OCI-LY7 (cell line): ENCODE measurements around the gene UQCRC2. TPM values are rescaled to one million over a fixed set of nuclear protein-coding genes. Genes with fewer than 3 reads are reported as not detected.

Experiments
- BruUV-seq: library from RNA; stranded (reverse); fragments of 400-500 nt; replicated peaks from 2 replicates; lab custom pipeline; 2021; lab: Mats Ljungman, UMichigan
- CTCF ChIA-PET: fragments of 300-600 bp; sonication (Branson Sonifier 250); formaldehyde crosslinking; loops from one replicate; lab custom pipeline; 2022; ENCODE audit warnings: antibody characterized with exemption; ENCODE audit not compliant: unreplicated experiment; lab: Charles Lee
- POLR2A ChIA-PET: fragments of 300-600 bp; sonication (Branson Sonifier 250); formaldehyde crosslinking; loops from one replicate; lab custom pipeline; 2022; ENCODE audit warnings: antibody characterized with exemption; lab: Charles Lee
- DNase-seq: peaks from one replicate; pipeline ENCODE4 v3.0.0-alpha.2; 2015; ENCODE audit warnings: low spot score
- H2AFZ ChIP-seq: fragments of 200-600 bp; sonication (generic), shearing (Covaris generic); 2 replicates; pipeline ENCODE4 v1.6.1; 2014; ENCODE audit warnings: mild to moderate bottlenecking, antibody characterized with exemption, low read length, moderate library complexity
- H3K27ac ChIP-seq: fragments of 200-600 bp; sonication (generic); 2 replicates; pipeline ENCODE4 v1.5.1; 2014; ENCODE audit warnings: mixed run types, low read depth, mild to moderate bottlenecking, moderate library complexity, low read length, inconsistent platforms; ENCODE audit not compliant: poor library complexity, severe bottlenecking
- H3K36me3 ChIP-seq: fragments of 200-600 bp; sonication (generic); 2 replicates; pipeline ENCODE4 v1.6.1; 2014; ENCODE audit warnings: mild to moderate bottlenecking, antibody characterized with exemption, low read length, moderate library complexity, mixed read lengths; ENCODE audit not compliant: insufficient read depth
- H3K4me1 ChIP-seq: fragments of 200-600 bp; sonication (generic); 2 replicates; pipeline ENCODE4 v1.5.1; 2014; ENCODE audit warnings: mild to moderate bottlenecking, low read length; ENCODE audit not compliant: insufficient read depth, poor library complexity, severe bottlenecking
- H3K4me2 ChIP-seq: fragments of 200-600 bp; sonication (generic); 2 replicates; pipeline ENCODE4 v1.6.1; 2014; ENCODE audit warnings: mild to moderate bottlenecking, low read length
- H3K4me3 ChIP-seq: fragments of 200-600 bp; sonication (generic); 2 replicates; pipeline ENCODE4 v1.5.1; 2014; ENCODE audit warnings: mild to moderate bottlenecking, low read depth, low read length; ENCODE audit not compliant: poor library complexity, severe bottlenecking
- H3K79me2 ChIP-seq: fragments of 200-600 bp; sonication (generic); 2 replicates; pipeline ENCODE4 v1.6.1; 2016; ENCODE audit warnings: low read depth, mild to moderate bottlenecking, low read length, moderate library complexity, mixed read lengths; ENCODE audit not compliant: insufficient read depth
- H3K9me2 ChIP-seq: fragments of 200-600 bp; sonication (generic); 2 replicates; pipeline ENCODE4 v1.6.1; 2016; ENCODE audit warnings: mild to moderate bottlenecking, low read length, mixed read lengths; ENCODE audit not compliant: insufficient read depth
- H3K9me3 ChIP-seq: fragments of 200-600 bp; sonication (generic); 2 replicates; pipeline ENCODE4 v1.6.1; 2014; ENCODE audit warnings: mild to moderate bottlenecking, mixed run types, low read length, mixed read lengths
- H4K20me1 ChIP-seq: fragments of 200-600 bp; sonication (generic); 2 replicates; pipeline ENCODE4 v1.6.1; 2014; ENCODE audit warnings: mild to moderate bottlenecking, antibody characterized with exemption, low read length, moderate library complexity, mixed read lengths; ENCODE audit not compliant: insufficient read depth
- EZH2phosphoT487 ChIP-seq: fragments of 200-600 bp; sonication (generic); IDR thresholded peaks from 2 replicates; pipeline ENCODE4 v1.6.1; 2018; ENCODE audit warnings: low read depth, borderline replicate concordance, mild to moderate bottlenecking, mixed run types, antibody characterized with exemption, low read length, moderate library complexity, mixed read lengths
- intact Hi-C: fragments of 100-400 bp; cut with micrococcal nuclease; formaldehyde crosslinking; loops from one replicate; pipeline ENCODE4 v1.10.0; 2022; ENCODE audit not compliant: unreplicated experiment
- total RNA-seq, 2 experiments: library from RNA; depleted of rRNA in 1 of 2; stranded (reverse); fragments of >200 nt in 1 of 2; shearing (Covaris generic) in 1 of 2; gene quantifications; 2 replicates each; pipeline ENCODE4 v1.2.3, GENCODE V29; 2014 to 2022
- TF ChIP-seq, protein P1 (sequence below): fragments of 200-600 bp; sonication (generic); conservative IDR thresholded peaks from 2 replicates; pipeline ENCODE4 v1.5.1; 2014; ENCODE audit warnings: mild to moderate bottlenecking, antibody characterized with exemption, low read length, moderate library complexity, mixed read lengths

UQCRC2 gene
- total RNA-seq, 2 experiments from 2014 or later: 121 to 210 TPM

DNA sequence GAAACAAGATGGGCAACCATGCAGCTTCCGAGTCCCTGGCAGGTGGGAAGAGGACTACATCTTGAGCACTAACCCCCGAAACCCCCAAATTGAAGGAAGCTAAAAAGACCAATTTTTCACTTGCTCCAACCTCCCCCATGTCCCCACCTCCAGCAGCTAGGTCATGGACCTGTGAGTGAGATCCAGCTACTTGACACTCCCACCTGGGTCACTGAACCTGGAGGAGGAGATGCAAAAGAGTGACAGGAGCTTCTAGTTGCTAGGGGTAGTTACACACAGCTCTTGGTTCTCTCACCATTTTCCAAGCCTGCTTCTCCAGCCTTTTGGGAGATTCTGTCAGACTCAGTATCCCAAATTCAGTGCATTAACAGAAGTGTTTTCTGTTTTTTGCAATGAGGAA lies 36.6 kb downstream of the UQCRC2 start:
- no peaks in the 10 kb centered on the region for H3K79me2 ChIP-seq
- no peak overlapping the region for H3K4me2 ChIP-seq
- no peak overlapping the region for H2AFZ ChIP-seq
- no TSS peak for BruUV-seq
- DNase-seq: no peak
- no peak overlapping the region for H3K4me3 ChIP-seq
- H4K20me1 ChIP-seq: no peaks in the 10 kb centered on the region
- no peaks in the 10 kb centered on the region for H3K4me1 ChIP-seq
- no peak overlapping the region for H3K27ac ChIP-seq
- POLR2A ChIA-PET: interaction anchor here (0.5 to 1.5 kb wide), 6 partner anchors 8 to 252 kb away, joined by 3 to 4 read pairs (median 4); no protein-coding TSS in a partner anchor
- no peak for TF ChIP-seq EZH2phosphoT487
- TF ChIP-seq, protein P1, sequence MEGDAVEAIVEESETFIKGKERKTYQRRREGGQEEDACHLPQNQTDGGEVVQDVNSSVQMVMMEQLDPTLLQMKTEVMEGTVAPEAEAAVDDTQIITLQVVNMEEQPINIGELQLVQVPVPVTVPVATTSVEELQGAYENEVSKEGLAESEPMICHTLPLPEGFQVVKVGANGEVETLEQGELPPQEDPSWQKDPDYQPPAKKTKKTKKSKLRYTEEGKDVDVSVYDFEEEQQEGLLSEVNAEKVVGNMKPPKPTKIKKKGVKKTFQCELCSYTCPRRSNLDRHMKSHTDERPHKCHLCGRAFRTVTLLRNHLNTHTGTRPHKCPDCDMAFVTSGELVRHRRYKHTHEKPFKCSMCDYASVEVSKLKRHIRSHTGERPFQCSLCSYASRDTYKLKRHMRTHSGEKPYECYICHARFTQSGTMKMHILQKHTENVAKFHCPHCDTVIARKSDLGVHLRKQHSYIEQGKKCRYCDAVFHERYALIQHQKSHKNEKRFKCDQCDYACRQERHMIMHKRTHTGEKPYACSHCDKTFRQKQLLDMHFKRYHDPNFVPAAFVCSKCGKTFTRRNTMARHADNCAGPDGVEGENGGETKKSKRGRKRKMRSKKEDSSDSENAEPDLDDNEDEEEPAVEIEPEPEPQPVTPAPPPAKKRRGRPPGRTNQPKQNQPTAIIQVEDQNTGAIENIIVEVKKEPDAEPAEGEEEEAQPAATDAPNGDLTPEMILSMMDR: no peak
- CTCF ChIA-PET: interaction anchor here (1.2 kb wide), 1 partner anchor 88 kb away, joined by 4 read pairs; no protein-coding TSS in a partner anchor
- intact Hi-C loops: no loop called here
- no peaks in the 10 kb centered on the region for H3K9me3 ChIP-seq
- peaks cover 21% of the 10 kb centered on the region; the same call in 1 of the 2 replicates for H3K36me3 ChIP-seq
- H3K9me2 ChIP-seq: no peaks in the 10 kb centered on the region

DNA sequence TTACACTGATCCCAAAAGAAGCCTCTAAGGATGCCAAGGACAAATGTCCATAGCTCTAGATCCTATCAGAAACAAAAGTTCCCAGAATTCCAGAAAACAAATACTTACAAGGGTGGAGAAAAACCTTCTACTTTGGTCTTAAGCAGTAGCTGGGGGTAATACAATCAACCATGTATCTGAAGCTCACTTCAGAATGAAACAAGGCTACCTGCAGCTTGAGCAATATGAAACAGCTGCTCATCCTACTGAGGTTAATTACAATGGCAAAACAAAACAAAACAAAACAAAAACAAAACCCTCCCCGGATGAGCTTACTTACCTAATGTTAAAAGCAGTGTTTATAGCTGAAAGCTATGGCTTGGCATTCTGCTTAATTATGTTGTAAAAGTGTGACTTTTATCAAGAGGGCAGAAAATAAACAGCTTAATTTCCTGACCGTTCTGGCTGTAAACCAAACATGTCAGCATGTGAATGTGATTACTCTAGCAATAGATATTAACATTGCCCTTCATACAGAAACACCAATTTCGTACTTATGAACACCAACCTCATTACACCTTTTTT lies 37.3 kb downstream of the UQCRC2 start:
- no TSS peak for BruUV-seq
- intact Hi-C loops: no loop called here
- POLR2A ChIA-PET: interaction anchor here (1.0 to 1.5 kb wide), 2 partner anchors 88 to 109 kb away, joined by 3 to 4 read pairs; no protein-coding TSS in a partner anchor

DNA sequence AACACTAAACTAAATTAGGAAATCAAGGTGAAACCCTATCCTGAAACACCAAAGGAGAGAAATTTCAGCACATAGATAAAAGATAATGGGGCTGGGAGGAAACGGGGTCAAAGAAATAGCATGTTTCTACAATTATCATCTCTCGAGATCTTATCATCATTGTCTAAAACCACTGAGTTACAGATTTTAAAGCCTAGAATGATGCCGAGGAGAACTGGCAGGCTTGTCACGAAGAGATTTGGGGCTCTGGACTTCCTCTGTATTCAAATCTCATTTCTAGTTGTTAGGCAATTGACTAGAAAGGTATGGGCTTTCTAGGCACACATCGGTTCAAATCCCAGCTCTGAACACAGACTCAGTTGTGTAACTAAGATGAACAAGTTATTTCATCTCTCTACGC lies 38.5 kb downstream of the UQCRC2 start:
- Histone ChIP-seq H3K36me3 (peaks cover 4% of the 10 kb centered on the region; the same call in 1 of the 2 replicates), H2AFZ (no peak overlapping the region), H3K4me1 (no peaks in the 10 kb centered on the region), H3K9me3 (no peaks in the 10 kb centered on the region), H3K79me2 (no peaks in the 10 kb centered on the region), H3K9me2 (no peaks in the 10 kb centered on the region), H4K20me1 (no peaks in the 10 kb centered on the region), H3K4me3 (no peak overlapping the region), H3K4me2 (no peak overlapping the region), H3K27ac (no peak overlapping the region)
- POLR2A ChIA-PET: interaction anchor here (0.7 kb wide), 1 partner anchor 111 kb away, joined by 4 read pairs; no protein-coding TSS in a partner anchor
- TF ChIP-seq, protein P1: no peak
- no peak for TF ChIP-seq EZH2phosphoT487
- intact Hi-C loops: no loop called here
- DNase-seq: no peak
- no TSS peak for BruUV-seq
- CTCF ChIA-PET: no interaction called here

More for the DNA sequence above, 37.3 kb downstream of the UQCRC2 start:
- no peak overlapping the region for H2AFZ ChIP-seq
- H3K36me3 ChIP-seq: peaks cover 15% of the 10 kb centered on the region; the same call in 1 of the 2 replicates
- no peaks in the 10 kb centered on the region for H3K9me2 ChIP-seq
- CTCF ChIA-PET: interaction anchor here (0.6 to 1.2 kb wide), 3 partner anchors 87 to 115 kb away, joined by 3 to 4 read pairs (median 3); no protein-coding TSS in a partner anchor
- no peaks in the 10 kb centered on the region for H4K20me1 ChIP-seq
- no peak for DNase-seq
- no peak for TF ChIP-seq EZH2phosphoT487
- H3K4me2 ChIP-seq: no peak overlapping the region
- no peaks in the 10 kb centered on the region for H3K9me3 ChIP-seq
- no peaks in the 10 kb centered on the region for H3K4me1 ChIP-seq
- H3K79me2 ChIP-seq: no peaks in the 10 kb centered on the region
- H3K4me3 ChIP-seq: no peak overlapping the region
- no peak overlapping the region for H3K27ac ChIP-seq
